Measurements from ENCODE around the gene TACO1. TPM values are rescaled to one million over a fixed set of nuclear protein-coding genes. Genes with fewer than 3 reads are reported as not detected.

The TACO1 gene
- total and polyA plus RNA-seq, 2 donors (not counting 3 experiments of a cell fraction or from before 2014, with no cell fraction given): 24.7 to 31.7 TPM

DNA sequence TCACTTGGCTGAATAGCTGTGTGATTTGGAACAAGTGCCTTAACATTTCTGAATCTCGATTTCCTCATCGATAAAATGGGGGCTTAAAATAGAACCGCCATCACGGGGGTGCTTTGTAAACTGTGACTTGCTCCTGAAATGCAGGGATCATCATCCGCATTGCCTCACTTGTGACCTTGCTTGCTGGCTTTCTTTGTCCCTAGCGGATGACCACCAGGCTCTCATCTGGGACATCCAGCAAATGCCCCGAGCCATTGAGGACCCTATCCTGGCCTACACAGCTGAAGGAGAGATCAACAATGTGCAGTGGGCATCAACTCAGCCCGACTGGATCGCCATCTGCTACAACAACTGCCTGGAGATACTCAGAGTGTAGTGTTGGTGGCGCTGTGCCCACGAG is 11.9 kb upstream of the TACO1 start:
- dilution Hi-C loops (cut with MboI; ENCODE audit: extremely low pct_ligation_motif_present, low sequenced_read_pairs): no loop called here
- Histone ChIP-seq H2AFZ (ENCODE audit: low read depth, low read length) (no peak overlapping the region), H3K9me3 (replicated peaks; ENCODE audit: control insufficient read depth, insufficient read depth, low read length) (no peaks in the 10 kb centered on the region), H3K79me2 (ENCODE audit: control insufficient read depth, insufficient read depth, low read length) (no peaks in the 10 kb centered on the region), H4K20me1 (replicated peaks; ENCODE audit: control insufficient read depth, extremely low read depth, insufficient read depth, low read length) (no peaks in the 10 kb centered on the region), H3K4me2 (ENCODE audit: insufficient read depth, low read length) (no peak overlapping the region), H3K9ac (replicated peaks; ENCODE audit: extremely low read depth, insufficient read depth, low read length) (no peak overlapping the region), H3K36me3 (ENCODE audit: control insufficient read depth in 2 of 2, extremely low read depth in 1 of 2, insufficient read depth in 2 of 2, low read length in 2 of 2) (peaks cover 25 to 35% of the 10 kb centered on the region in 2 experiments), H3K4me1 (ENCODE audit: control insufficient read depth, extremely low read depth, insufficient read depth, low read length) (no peaks in the 10 kb centered on the region), H3K27ac (ENCODE audit: insufficient read depth, low read depth, low read length) (no peak overlapping the region), H3K9me1 (replicated peaks; ENCODE audit: control insufficient read depth, extremely low read depth, insufficient read depth, low read length) (no peaks in the 10 kb centered on the region), H3K4me3 (replicated peaks in 1 of 3; ENCODE audit: insufficient read depth in 1 of 3, low read depth in 1 of 3, low read length in 3 of 3) (no peak overlapping the region), H3K27me3 (ENCODE audit: control insufficient read depth in 2 of 2, insufficient read depth in 2 of 2, low read length in 2 of 2) (no peaks in the 10 kb centered on the region)
- ChIA-PET CTCF (no interaction called here), POLR2A (no interaction called here)
- no TSS peak for BruUV-seq (replicated peaks)
- intact Hi-C loops (cut with micrococcal nuclease): no loop called here
- DNase-seq (ENCODE audit: low read depth, low spot score) (no peak), FAIRE-seq (no peak)
- no peak for TF ChIP-seq POLR2AphosphoS5 (IDR thresholded peaks at IDR 0.05; ENCODE audit: insufficient read depth, low read depth, low read length)
- TF ChIP-seq, protein P1, sequence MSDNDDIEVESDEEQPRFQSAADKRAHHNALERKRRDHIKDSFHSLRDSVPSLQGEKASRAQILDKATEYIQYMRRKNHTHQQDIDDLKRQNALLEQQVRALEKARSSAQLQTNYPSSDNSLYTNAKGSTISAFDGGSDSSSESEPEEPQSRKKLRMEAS (IDR thresholded peaks at IDR 0.05; ENCODE audit: insufficient read depth, insufficient read length): no peak
- TF ChIP-seq EZH2 (IDR thresholded peaks at IDR 0.05; ENCODE audit: borderline replicate concordance, low read depth, low read length, severe bottlenecking): no peak
- TF ChIP-seq JUN (IDR thresholded peaks at IDR 0.05; ENCODE audit: borderline replicate concordance, insufficient read depth, insufficient read length, low read depth): no peak
- TF ChIP-seq, protein P2, sequence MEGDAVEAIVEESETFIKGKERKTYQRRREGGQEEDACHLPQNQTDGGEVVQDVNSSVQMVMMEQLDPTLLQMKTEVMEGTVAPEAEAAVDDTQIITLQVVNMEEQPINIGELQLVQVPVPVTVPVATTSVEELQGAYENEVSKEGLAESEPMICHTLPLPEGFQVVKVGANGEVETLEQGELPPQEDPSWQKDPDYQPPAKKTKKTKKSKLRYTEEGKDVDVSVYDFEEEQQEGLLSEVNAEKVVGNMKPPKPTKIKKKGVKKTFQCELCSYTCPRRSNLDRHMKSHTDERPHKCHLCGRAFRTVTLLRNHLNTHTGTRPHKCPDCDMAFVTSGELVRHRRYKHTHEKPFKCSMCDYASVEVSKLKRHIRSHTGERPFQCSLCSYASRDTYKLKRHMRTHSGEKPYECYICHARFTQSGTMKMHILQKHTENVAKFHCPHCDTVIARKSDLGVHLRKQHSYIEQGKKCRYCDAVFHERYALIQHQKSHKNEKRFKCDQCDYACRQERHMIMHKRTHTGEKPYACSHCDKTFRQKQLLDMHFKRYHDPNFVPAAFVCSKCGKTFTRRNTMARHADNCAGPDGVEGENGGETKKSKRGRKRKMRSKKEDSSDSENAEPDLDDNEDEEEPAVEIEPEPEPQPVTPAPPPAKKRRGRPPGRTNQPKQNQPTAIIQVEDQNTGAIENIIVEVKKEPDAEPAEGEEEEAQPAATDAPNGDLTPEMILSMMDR (IDR thresholded peaks at IDR 0.05; ENCODE audit: extremely low read depth in 1 of 2, insufficient read depth in 1 of 2, low read depth in 1 of 2, low read length in 2 of 2): no peak
- TF ChIP-seq POLR2A (IDR thresholded peaks at IDR 0.05; ENCODE audit: low read depth, low read length): no peak
- TF ChIP-seq GATA2 (IDR thresholded peaks at IDR 0.05; ENCODE audit: insufficient read depth, insufficient read length, low read depth, low read length): no peak
- no peak for TF ChIP-seq FOS (IDR thresholded peaks at IDR 0.05; ENCODE audit: borderline replicate concordance, insufficient read depth, low read length)
- no peak for TF ChIP-seq MYC (IDR thresholded peaks at IDR 0.05; ENCODE audit: low read depth, low read length)
